HepG2 (cell line): ENCODE results near the gene C11orf68. TPM values are rescaled to one million over a fixed set of nuclear protein-coding genes. Genes with fewer than 3 reads are reported as not detected.
A peak's percentile ranks its signal among the peaks of the same experiment; 100 is the strongest.

ENCODE experiments used
- ARID4A ChIP-seq: sonication (generic); formaldehyde crosslinking; IDR thresholded peaks from 2 replicates; pipeline ENCODE4 v1.5.0; 2020; ENCODE audit warnings: mild to moderate bottlenecking, missing genetic modification reagents, borderline replicate concordance
- ASH2L ChIP-seq: fragments of 300-600, 200-600 bp; sonication (generic); IDR thresholded peaks from 2 replicates; pipeline ENCODE4 v1.7.0; 2017; ENCODE audit warnings: low read depth, mild to moderate bottlenecking, moderate library complexity, mixed read lengths, low read length; ENCODE audit not compliant: insufficient read length
- CBFB ChIP-seq: sonication (generic); formaldehyde crosslinking; IDR thresholded peaks from 2 replicates; pipeline ENCODE4 v1.4.0; 2020; ENCODE audit warnings: missing genetic modification reagents
- CREB3 ChIP-seq: sonication (generic); formaldehyde crosslinking; IDR thresholded peaks from 2 replicates; pipeline ENCODE4 v1.5.0; 2020; ENCODE audit warnings: missing genetic modification reagents
- FOXC1 ChIP-seq: sonication (generic); formaldehyde crosslinking; IDR thresholded peaks from 2 replicates; pipeline ENCODE4 v1.8.0; 2022; ENCODE audit warnings: mild to moderate bottlenecking, missing genetic modification reagents, borderline replicate concordance
- KDM2A ChIP-seq: sonication (generic); formaldehyde crosslinking; IDR thresholded peaks from 2 replicates; pipeline ENCODE4 v1.4.0; 2020; ENCODE audit warnings: low read depth, missing genetic modification reagents, borderline replicate concordance
- MLLT10 ChIP-seq: sonication (generic); formaldehyde crosslinking; IDR thresholded peaks from 2 replicates; pipeline ENCODE4 v1.4.0; 2020; ENCODE audit warnings: missing genetic modification reagents
- MLXIP ChIP-seq: sonication (generic); formaldehyde crosslinking; IDR thresholded peaks from 2 replicates; pipeline ENCODE4 v1.9.0; 2021; ENCODE audit warnings: missing genetic modification reagents, borderline replicate concordance
- POGZ ChIP-seq: sonication (generic); formaldehyde crosslinking; IDR thresholded peaks from 2 replicates; pipeline ENCODE4 v1.4.0; 2020; ENCODE audit warnings: mild to moderate bottlenecking, missing genetic modification reagents
- PRMT3 ChIP-seq: sonication (generic); formaldehyde crosslinking; IDR thresholded peaks from 2 replicates; pipeline ENCODE4 v1.8.1; 2022; ENCODE audit warnings: low read depth, mild to moderate bottlenecking, moderate library complexity, missing genetic modification reagents, borderline replicate concordance
- SALL2 ChIP-seq: sonication (generic); formaldehyde crosslinking; IDR thresholded peaks from 2 replicates; pipeline ENCODE4 v1.8.1; 2023; ENCODE audit warnings: mild to moderate bottlenecking, missing genetic modification reagents, inconsistent platforms
- SP1 ChIP-seq, 2 experiments: fragments of 450-650 bp in 1 of 2; sonication (generic) in 1 of 2; formaldehyde crosslinking in 1 of 2; IDR thresholded peaks; 2 replicates each; pipeline versions ENCODE4 v1.4.0 to v1.6.1; 2016 to 2020; ENCODE audit warnings: missing genetic modification reagents in 1 of 2
- TMF1 ChIP-seq: sonication (generic); formaldehyde crosslinking; IDR thresholded peaks from 2 replicates; pipeline ENCODE4 v1.8.1; 2022; ENCODE audit warnings: low read depth, missing genetic modification reagents
- ZNF616 ChIP-seq: sonication (generic); formaldehyde crosslinking; IDR thresholded peaks from 2 replicates; pipeline ENCODE4 v1.5.0; 2020; ENCODE audit warnings: low read depth, mild to moderate bottlenecking, missing genetic modification reagents
- ZNF800 ChIP-seq: sonication (generic); formaldehyde crosslinking; IDR thresholded peaks from 2 replicates; pipeline ENCODE4 v1.4.0; 2020; ENCODE audit warnings: missing genetic modification reagents
- ZSCAN20 ChIP-seq: sonication (generic); formaldehyde crosslinking; IDR thresholded peaks from 2 replicates; pipeline ENCODE4 v1.4.0; 2020; ENCODE audit warnings: missing genetic modification reagents, mild to moderate bottlenecking, borderline replicate concordance
- ZSCAN29 ChIP-seq: sonication (generic); formaldehyde crosslinking; conservative IDR thresholded peaks from 2 replicates; pipeline ENCODE4 v1.4.0; 2020; ENCODE audit warnings: mild to moderate bottlenecking, missing genetic modification reagents
- polyA plus RNA-seq, 8 experiments: library from polyadenylated mRNA; depleted of rRNA in 3 of 8; stranded (reverse) in 7 of 8; unstranded in 1 of 8; fragments of >200 nt; fragmentation: Illumina TruSeq in 4 of 8; extraction: Trizol in 4 of 8; gene quantifications; 2 replicates each; pipeline versions ENCODE4 v1.2.1 to v1.2.3, GENCODE V29; 2011 to 2016; ENCODE audit warnings: low read depth in 4 of 8, missing spikeins in 1 of 8, mixed read lengths in 1 of 8; ENCODE audit not compliant: insufficient read depth in 1 of 8
- total RNA-seq, 5 experiments: library from RNA; depleted of rRNA; stranded (reverse); fragments of >200 nt; fragmentation: Illumina TruSeq; extraction: Trizol; gene quantifications; 2 replicates each; pipeline ENCODE4 v1.2.3, GENCODE V29; 2016; ENCODE audit warnings: low read depth in 1 of 5

The C11orf68 gene
- total and polyA plus RNA-seq, 2 of the 13 experiments (the other 11 are each of a cell fraction or from before 2014, with no cell fraction given), result 8.4 to 28.3 TPM

GRCh38 chr11:65890324-65891218 is 28.3 kb downstream of the C11orf68 start, which contains the start of gene CCDC85B (continued):
- TF ChIP-seq ARID4A (CRISPR knock-in tag) (peak; percentile 76), MLLT10 (CRISPR knock-in tag) (no peak), ASH2L (peak; percentile 58), POGZ (CRISPR knock-in tag) (no peak), TMF1 (peak; percentile 97), KDM2A (CRISPR knock-in tag) (no peak; the same call in 1 of the 2 replicates), ZSCAN29 (CRISPR knock-in tag) (0 out of 2 replicates have a peak, but pooled peaks have one; percentile 46), FOXC1 (CRISPR knock-in tag) (peak; percentile 75; the same call in 1 of the 2 replicates), ZSCAN20 (CRISPR knock-in tag) (peak; percentile 85; the same call in 1 of the 2 replicates), PRMT3 (peak; percentile 77), SP1 (IDR thresholded peaks at IDR 0.05) (no peak), SP1 (CRISPR knock-in tag; IDR thresholded peaks at IDR 0.05) (peak; percentile 88), ZNF800 (CRISPR knock-in tag) (peak; percentile 74; the same call in 1 of the 2 replicates), MLXIP (peak; percentile 46; the same call in 1 of the 2 replicates), CREB3 (CRISPR knock-in tag) (peak; percentile 90; the same call in 1 of the 2 replicates), ZNF616 (0 out of 2 replicates have a peak, but pooled peaks have one; percentile 49), CBFB (CRISPR knock-in tag) (no peak), SALL2 (CRISPR knock-in tag) (peak; percentile 65)
